GM19372 (cell line): Measurements from ENCODE around the gene TEX2.

Experiments used
- ATAC-seq: cut with Tn5 transposase; IDR thresholded peaks from one replicate; pipeline ENCODE4 v1.9.1; 2021; ENCODE audit warnings: mild to moderate bottlenecking, low read depth, moderate library complexity; ENCODE audit not compliant: unreplicated experiment

TEX2 gene

GRCh38 chr17:64165347-64165746, 97.7 kb downstream of the TEX2 start:
- ATAC-seq: no peak

DNA sequence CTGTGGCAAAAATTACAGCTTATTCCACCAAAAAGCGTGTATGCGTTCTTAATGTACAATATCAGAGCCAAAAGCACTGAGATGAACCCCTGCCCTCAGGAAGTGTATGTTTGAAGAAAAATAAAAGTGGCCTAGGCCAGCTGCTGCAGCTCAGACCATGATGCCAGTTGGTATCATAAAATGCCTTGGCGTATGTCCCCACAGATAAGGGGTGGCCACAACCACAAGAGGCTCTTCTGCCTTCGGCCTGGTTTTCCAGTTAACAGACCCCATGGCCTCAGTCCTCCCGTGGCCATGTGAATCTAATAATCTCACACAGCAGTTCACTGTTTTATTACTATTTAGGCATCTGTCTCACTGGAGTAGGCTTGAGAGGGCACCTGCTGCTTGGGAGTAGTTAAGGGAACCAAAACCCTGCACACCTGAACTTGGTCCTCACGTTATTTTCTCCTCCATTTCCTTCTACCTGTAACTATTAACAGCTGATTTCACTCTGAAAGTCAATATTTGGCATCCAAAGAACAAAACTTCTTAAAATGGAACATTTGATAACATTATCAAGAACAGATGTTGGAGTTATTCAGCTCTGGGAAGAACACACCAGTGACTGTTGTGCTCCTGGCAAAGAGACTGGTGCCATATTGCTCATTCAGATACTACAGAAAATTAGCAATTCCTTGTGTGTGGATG, 98.3 kb downstream of the TEX2 start:
- ATAC-seq: no peak

GRCh38 chr17:64163468-64163867, 99.6 kb downstream of the TEX2 start:
- no peak for ATAC-seq

- ATAC-seq: no peak
Observed at GRCh38 chr17:64162554-64162953, 100.5 kb downstream of the TEX2 start.

GRCh38 chr17:64161380-64162176, 101.5 kb downstream of the TEX2 start:
- ATAC-seq: no peak

GRCh38 chr17:64160378-64160777, 102.7 kb downstream of the TEX2 start:
- no peak for ATAC-seq

DNA sequence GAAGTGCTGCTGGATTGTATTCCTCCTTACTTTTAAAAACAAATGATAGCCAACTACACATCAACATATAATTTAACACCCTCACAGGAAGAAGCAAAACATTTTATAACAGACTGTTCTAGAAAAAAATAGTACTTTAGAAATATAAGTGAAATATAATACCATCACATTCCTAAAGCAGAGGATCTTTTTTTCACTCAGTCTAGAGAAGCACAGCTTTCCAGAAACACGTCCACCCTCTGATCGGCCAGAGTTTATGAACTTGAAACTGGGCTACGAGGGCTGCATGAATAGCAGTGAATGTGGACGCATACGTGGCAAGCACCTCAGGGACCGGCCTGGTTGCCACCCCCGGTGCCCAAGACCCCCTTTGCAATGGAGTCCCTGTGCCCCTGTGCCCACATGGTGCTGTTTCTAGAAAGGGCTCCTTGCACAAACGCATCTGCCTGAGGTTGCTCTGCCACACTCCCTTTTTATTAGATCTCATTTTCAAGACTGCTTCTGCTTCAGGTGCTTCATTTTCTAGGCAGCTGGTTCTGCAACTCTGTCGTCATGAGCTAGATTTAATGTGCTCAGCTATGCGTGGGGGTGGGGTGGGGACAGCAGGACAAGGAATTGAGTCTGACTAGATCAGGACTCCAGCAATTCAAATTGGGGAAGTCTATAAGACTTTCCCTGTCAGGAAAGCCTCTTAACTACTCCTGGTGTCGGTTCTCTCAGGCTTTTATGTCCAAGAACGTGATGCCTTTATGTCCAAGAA, 104.0 kb downstream of the TEX2 start:
- no peak for ATAC-seq

DNA sequence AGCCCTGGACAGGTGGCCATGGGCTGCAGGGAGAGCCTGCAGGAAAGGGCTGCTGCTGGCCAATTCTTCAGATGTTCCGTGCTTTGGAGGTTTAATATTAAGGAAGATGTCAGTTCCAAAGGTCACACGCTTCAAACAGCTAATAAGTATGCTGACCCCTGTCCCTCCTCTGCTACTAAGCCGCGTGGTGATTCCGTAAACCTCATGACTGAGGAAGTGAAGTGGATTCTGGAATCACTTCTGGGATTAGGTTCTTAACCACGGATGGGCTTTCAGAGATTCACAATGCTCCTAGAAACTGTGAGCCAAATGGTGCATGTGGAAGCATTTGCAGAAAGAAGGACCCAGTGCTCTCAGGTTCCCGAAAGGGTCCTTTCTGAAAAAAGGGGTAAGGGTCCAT, 104.7 kb downstream of the TEX2 start:
- no peak for ATAC-seq

DNA sequence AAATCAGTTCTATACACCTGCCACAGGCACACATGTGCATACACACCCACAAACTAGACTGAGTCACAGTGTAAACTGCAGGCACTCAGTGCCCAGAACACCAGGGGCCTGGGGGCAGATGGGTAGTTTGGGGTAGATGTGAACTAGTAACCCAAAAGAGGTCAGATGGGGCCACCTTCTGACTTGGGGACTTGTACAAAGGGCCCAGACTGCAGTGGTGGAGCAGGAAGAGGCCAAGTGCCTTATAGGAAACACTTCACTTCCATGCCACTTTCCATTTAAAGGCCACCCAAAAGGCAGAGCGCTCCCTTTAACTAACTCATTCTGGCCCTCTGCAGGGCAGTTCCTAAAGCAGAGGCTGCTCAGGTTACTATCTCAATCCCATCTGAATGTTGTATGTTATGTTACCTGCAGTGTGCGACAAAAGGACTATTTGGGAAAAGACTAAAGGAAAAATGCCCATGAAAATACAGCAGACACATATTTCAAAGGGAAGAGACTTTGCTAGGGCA, 105.3 kb downstream of the TEX2 start:
- ATAC-seq: no peak

DNA sequence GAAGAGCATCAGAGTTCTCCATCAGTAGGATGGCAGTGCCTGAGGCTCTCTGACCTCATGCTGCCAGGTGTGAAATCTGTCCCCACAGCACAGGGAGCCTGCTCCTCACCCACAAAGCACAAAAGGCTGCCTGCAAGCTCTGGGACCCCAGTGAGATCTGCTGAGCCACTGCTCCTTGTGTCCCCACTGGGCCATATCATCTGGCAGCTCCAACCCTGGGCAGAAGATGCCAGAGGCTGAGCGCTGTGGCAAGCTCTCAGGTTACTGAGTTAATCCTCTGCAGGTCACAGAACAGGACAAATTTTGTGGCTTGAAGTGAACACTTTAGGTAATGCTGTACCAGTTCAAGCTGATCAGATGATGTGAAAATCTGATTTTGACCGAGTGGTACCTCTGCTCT, 106.4 kb downstream of the TEX2 start:
- no peak for ATAC-seq

- no peak for ATAC-seq
Observed at GRCh38 chr17:64155751-64156544, 107.1 kb downstream of the TEX2 start.

- no peak for ATAC-seq
Observed at GRCh38 chr17:64155129-64155528, 107.9 kb downstream of the TEX2 start.

DNA sequence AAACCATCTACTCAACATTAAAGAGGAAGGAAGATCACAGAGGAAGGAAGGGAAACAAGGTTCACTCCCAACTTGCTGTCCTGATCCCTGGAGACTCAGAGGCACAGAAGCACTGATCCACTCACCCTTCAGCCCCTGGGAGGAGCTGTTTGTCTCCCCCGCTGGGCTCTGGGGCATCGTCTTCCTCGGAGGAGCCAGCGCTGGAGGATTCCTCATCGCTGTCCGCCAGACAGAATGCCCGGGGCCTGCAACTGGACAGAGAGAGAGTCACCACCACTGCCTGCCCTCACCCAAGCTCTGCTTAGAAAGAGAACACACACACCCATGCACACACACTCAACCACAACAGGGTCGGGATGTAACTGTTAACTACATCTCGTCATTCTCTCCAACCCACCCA, 108.3 kb downstream of the TEX2 start:
- ATAC-seq: no peak

- ATAC-seq: no peak
Observed at GRCh38 chr17:64154313-64154695, 108.8 kb downstream of the TEX2 start.

GRCh38 chr17:64153565-64154312, 109.3 kb downstream of the TEX2 start:
- no peak for ATAC-seq

GRCh38 chr17:64152428-64153125, 110.5 kb downstream of the TEX2 start:
- ATAC-seq: no peak

- no peak for ATAC-seq
Observed at GRCh38 chr17:64151016-64151368, 112.1 kb downstream of the TEX2 start.

DNA sequence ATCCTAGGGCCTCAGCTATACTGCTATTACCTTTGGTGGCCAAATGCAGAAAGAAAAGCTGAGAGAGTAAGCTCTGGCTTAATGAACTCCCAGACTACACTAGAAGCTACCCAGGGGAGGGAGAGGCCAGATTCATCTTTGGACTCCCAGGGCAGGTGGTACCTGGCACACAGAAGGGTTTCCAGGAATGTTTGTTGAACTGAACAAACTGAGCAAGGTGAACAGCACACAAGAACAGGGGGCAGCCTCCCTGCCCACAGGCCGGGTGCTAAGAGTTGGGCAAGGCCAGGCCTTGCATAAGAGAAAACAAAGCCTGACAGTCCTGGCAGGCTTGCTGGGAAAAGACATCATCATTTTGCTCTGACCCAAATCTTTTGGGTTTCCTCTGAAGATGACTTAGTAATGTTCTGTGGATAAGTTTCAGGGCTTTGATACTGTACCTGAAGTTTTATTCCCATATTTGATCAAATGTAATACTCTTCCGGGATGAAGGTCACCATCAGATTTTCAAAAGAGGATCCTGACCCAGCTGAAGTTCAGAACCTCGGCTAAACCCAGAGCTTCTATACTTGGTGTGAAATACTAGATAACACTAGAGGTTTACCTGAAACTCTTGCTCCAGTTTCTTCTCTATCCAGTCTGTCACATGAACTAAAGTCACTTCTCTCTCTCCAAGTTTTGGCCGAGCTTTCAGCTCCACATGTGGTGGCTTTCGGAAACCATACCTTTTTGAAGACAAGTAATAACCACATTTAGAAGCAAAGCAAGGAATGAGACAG, 112.6 kb downstream of the TEX2 start:
- no peak for ATAC-seq
